NB4 (cell line): ENCODE results near the gene TXNDC2.

Source experiments
- CTCF ChIP-seq: IDR thresholded peaks from one replicate; pipeline ENCODE4 v1.5.1; 2012; ENCODE audit warnings: low read depth, low read length
- POLR2A ChIP-seq: IDR thresholded peaks from 2 replicates; pipeline ENCODE4 v1.6.1; 2011; ENCODE audit warnings: mild to moderate bottlenecking; ENCODE audit not compliant: insufficient read length; ENCODE audit errors: extremely low read depth

- TF ChIP-seq CTCF (no peak), POLR2A (no peak)
Observed at GRCh38 chr18:9841752-9842151, 44.0 kb upstream of the TXNDC2 start.
